CD4-positive, alpha-beta memory T cell (primary cell): ENCODE results near the gene SORCS2. TPM values are rescaled to one million over a fixed set of nuclear protein-coding genes. Genes with fewer than 3 reads are reported as not detected.

ENCODE experiments used
- CTCF ChIA-PET: fragments of 350-600 bp; sonication (Branson Sonifier 250); formaldehyde crosslinking; loops from one replicate; lab custom pipeline; 2021; ENCODE audit warnings: inconsistent platforms; ENCODE audit not compliant: partially characterized antibody; lab: Charles Lee
- POLR2A ChIA-PET: fragments of 350-600 bp; sonication (Branson Sonifier 250); formaldehyde crosslinking; loops from one replicate; lab custom pipeline; 2021; ENCODE audit not compliant: partially characterized antibody; lab: Charles Lee
- DNase-seq, 5 donors: peaks; one replicate each; pipeline versions ENCODE4 v3.0.0 to v3.0.0-alpha.2; 2020 to 2022; ENCODE audit warnings: mixed read lengths in 1 of 5
- H3K27ac ChIP-seq: one replicate; pipeline ENCODE4 v1.7.0; 2013; ENCODE audit warnings: low read depth, low read length
- H3K27me3 ChIP-seq: 2 replicates; pipeline ENCODE4 v1.7.0; 2013; ENCODE audit warnings: mild to moderate bottlenecking, low read length, moderate library complexity; ENCODE audit not compliant: insufficient read depth
- H3K36me3 ChIP-seq: 2 replicates; pipeline ENCODE4 v1.7.0; 2013; ENCODE audit warnings: mild to moderate bottlenecking, low read length, moderate library complexity; ENCODE audit not compliant: insufficient read depth
- H3K4me1 ChIP-seq: 2 replicates; pipeline ENCODE4 v1.7.0; 2013; ENCODE audit warnings: mild to moderate bottlenecking, low read length, moderate library complexity; ENCODE audit not compliant: insufficient read depth
- H3K4me3 ChIP-seq, 2 donors: one replicate each; pipeline ENCODE4 v1.7.0; 2013; ENCODE audit warnings: low read length in 2 of 2, mild to moderate bottlenecking in 1 of 2
- H3K9me3 ChIP-seq, 2 donors: one replicate each; pipeline ENCODE4 v1.7.0; 2013; ENCODE audit warnings: low read length in 2 of 2, control low read depth in 1 of 2; ENCODE audit not compliant: control insufficient read depth in 1 of 2
- H3K27ac Mint-ChIP-seq, 7 donors: one replicate each; pipeline ENCODE4 v1.8.0; 2020 to 2021; ENCODE audit warnings: mixed read lengths in 7 of 7, mild to moderate bottlenecking in 6 of 7, inconsistent platforms in 3 of 7, moderate library complexity in 3 of 7
- H3K27me3 Mint-ChIP-seq, 2 donors: one replicate each; pipeline ENCODE4 v1.8.0; 2020 to 2021; ENCODE audit warnings: mixed read lengths in 2 of 2
- H3K36me3 Mint-ChIP-seq, 2 donors: one replicate each; pipeline ENCODE4 v1.8.0; 2020 to 2021; ENCODE audit warnings: mixed read lengths in 2 of 2, inconsistent platforms in 1 of 2, mild to moderate bottlenecking in 1 of 2
- H3K4me1 Mint-ChIP-seq, 4 donors: one replicate each; pipeline ENCODE4 v1.8.0; 2020 to 2021; ENCODE audit warnings: mixed read lengths in 4 of 4, mild to moderate bottlenecking in 1 of 4
- H3K4me3 Mint-ChIP-seq, 8 donors: one replicate each; pipeline ENCODE4 v1.8.0; 2020 to 2021; ENCODE audit warnings: mixed read lengths in 8 of 8, mild to moderate bottlenecking in 7 of 8, moderate library complexity in 6 of 8, inconsistent platforms in 3 of 8
- H3K9me3 Mint-ChIP-seq, 8 donors: one replicate each; pipeline ENCODE4 v1.8.0; 2020 to 2021; ENCODE audit warnings: mixed read lengths in 8 of 8, mild to moderate bottlenecking in 5 of 8, inconsistent platforms in 3 of 8, moderate library complexity in 1 of 8
- intact Hi-C: fragments of 100-400 bp; cut with micrococcal nuclease; formaldehyde crosslinking; loops from one replicate; pipeline ENCODE4 v1.15.1; 2023
- polyA plus RNA-seq, 2 donors: library from polyadenylated mRNA; unstranded; fragments of 300-500 nt; fragmentation: Illumina TruSeq; gene quantifications; one replicate each; pipeline ENCODE4 v1.2.3, GENCODE V29; 2021
- total RNA-seq, 2 experiments: library from RNA; stranded (reverse); gene quantifications; one replicate each; pipeline ENCODE4 v1.2.3, GENCODE V29; 2021

Gene SORCS2
- total and polyA plus RNA-seq, 4 experiments from 2014 or later: not detected

- intact Hi-C loops: no loop called here
- Mint-ChIP-seq H3K4me1 (peaks cover 0 to 1% (median 0%) of the 10 kb centered on the region in 4 donors), H3K27ac (no peak overlapping the region), H3K27me3 (peaks cover 5 to 11% of the 10 kb centered on the region in 2 donors), H3K36me3 (no peaks in the 10 kb centered on the region), H3K4me3 (no peak overlapping the region), H3K9me3 (peaks cover 0 to 9% (median 3%) of the 10 kb centered on the region in 8 donors)
- H3K4me3 ChIP-seq: no peak overlapping the region
- no peak overlapping the region for H3K27ac ChIP-seq
- no peaks in the 10 kb centered on the region for H3K27me3 ChIP-seq
- no peaks in the 10 kb centered on the region for H3K4me1 ChIP-seq
- POLR2A ChIA-PET: no interaction called here
- CTCF ChIA-PET: no interaction called here
- no peaks in the 10 kb centered on the region for H3K9me3 ChIP-seq
- no peak for DNase-seq
- H3K36me3 ChIP-seq: no peaks in the 10 kb centered on the region
These were observed 133.2 kb downstream of the SORCS2 start for GRCh38 chr4:7325541-7325940.

- POLR2A ChIA-PET: no interaction called here
- H3K4me1 ChIP-seq: no peaks in the 10 kb centered on the region
- H3K36me3 Mint-ChIP-seq: no peaks in the 10 kb centered on the region
- peaks cover 0 to 1% (median 0%) of the 10 kb centered on the region in 4 donors for H3K4me1 Mint-ChIP-seq
- H3K27ac Mint-ChIP-seq: no peak overlapping the region
- CTCF ChIA-PET: no interaction called here
- no peak overlapping the region for H3K4me3 ChIP-seq
- H3K9me3 Mint-ChIP-seq: peaks cover 0 to 4% (median 0%) of the 10 kb centered on the region in 8 donors
- H3K9me3 ChIP-seq: no peaks in the 10 kb centered on the region
- H3K4me3 Mint-ChIP-seq: no peak overlapping the region
- H3K27me3 ChIP-seq: no peaks in the 10 kb centered on the region
- intact Hi-C loops: no loop called here
- H3K36me3 ChIP-seq: no peaks in the 10 kb centered on the region
- no peak for DNase-seq
- H3K27ac ChIP-seq: no peak overlapping the region
- peaks cover 5 to 11% of the 10 kb centered on the region in 2 donors for H3K27me3 Mint-ChIP-seq
These were observed 134.0 kb downstream of the SORCS2 start for GRCh38 chr4:7326306-7326692.

- no peaks in the 10 kb centered on the region for H3K9me3 ChIP-seq
- no peak overlapping the region for H3K27ac ChIP-seq
- intact Hi-C loops: no loop called here
- no peaks in the 10 kb centered on the region for H3K36me3 ChIP-seq
- no peaks in the 10 kb centered on the region for H3K27me3 ChIP-seq
- H3K4me3 ChIP-seq: no peak overlapping the region
- Mint-ChIP-seq H3K27me3 (peaks cover 5 to 11% of the 10 kb centered on the region in 2 donors), H3K4me3 (no peak overlapping the region), H3K9me3 (no peaks in the 10 kb centered on the region), H3K27ac (no peak overlapping the region), H3K4me1 (peaks cover 0 to 1% (median 0%) of the 10 kb centered on the region in 4 donors), H3K36me3 (no peaks in the 10 kb centered on the region)
- ChIA-PET CTCF (no interaction called here), POLR2A (no interaction called here)
- no peak for DNase-seq
- H3K4me1 ChIP-seq: no peaks in the 10 kb centered on the region
These were observed 134.5 kb downstream of the SORCS2 start for GRCh38 chr4:7326693-7327340.

- H3K4me1 ChIP-seq: no peaks in the 10 kb centered on the region
- no peak overlapping the region for H3K27ac ChIP-seq
- Mint-ChIP-seq H3K27ac (no peak overlapping the region), H3K9me3 (no peaks in the 10 kb centered on the region), H3K4me1 (peaks cover 0 to 1% (median 0%) of the 10 kb centered on the region in 4 donors), H3K36me3 (no peaks in the 10 kb centered on the region), H3K27me3 (peaks cover 5 to 11% of the 10 kb centered on the region in 2 donors), H3K4me3 (no peak overlapping the region)
- H3K4me3 ChIP-seq: no peak overlapping the region
- ChIA-PET CTCF (no interaction called here), POLR2A (no interaction called here)
- no peaks in the 10 kb centered on the region for H3K9me3 ChIP-seq
- DNase-seq: no peak
- no peaks in the 10 kb centered on the region for H3K27me3 ChIP-seq
- intact Hi-C loops: no loop called here
- H3K36me3 ChIP-seq: no peaks in the 10 kb centered on the region
These were observed 135.1 kb downstream of the SORCS2 start for GRCh38 chr4:7327341-7327885.

- intact Hi-C loops: no loop called here
- Histone ChIP-seq H3K27ac (no peak overlapping the region), H3K4me3 (no peak overlapping the region), H3K4me1 (no peaks in the 10 kb centered on the region), H3K36me3 (no peaks in the 10 kb centered on the region), H3K27me3 (no peaks in the 10 kb centered on the region), H3K9me3 (no peaks in the 10 kb centered on the region)
- Mint-ChIP-seq H3K9me3 (no peaks in the 10 kb centered on the region), H3K4me1 (peaks cover 0 to 1% (median 0%) of the 10 kb centered on the region in 4 donors), H3K4me3 (no peak overlapping the region), H3K27me3 (peaks cover 5 to 11% of the 10 kb centered on the region in 2 donors), H3K36me3 (no peaks in the 10 kb centered on the region), H3K27ac (no peak overlapping the region)
- CTCF ChIA-PET: no interaction called here
- DNase-seq: no peak
- POLR2A ChIA-PET: no interaction called here
These were observed 136.0 kb downstream of the SORCS2 start for GRCh38 chr4:7328162-7328912.

GRCh38 chr4:7328913-7329638, 136.7 kb downstream of the SORCS2 start:
- CTCF ChIA-PET: no interaction called here

GRCh38 chr4:7330031-7330596, 137.8 kb downstream of the SORCS2 start:
- H3K4me3 Mint-ChIP-seq: no peak overlapping the region
- Histone ChIP-seq H3K36me3 (no peaks in the 10 kb centered on the region), H3K4me3 (no peak overlapping the region), H3K27ac (no peak overlapping the region), H3K9me3 (no peaks in the 10 kb centered on the region), H3K4me1 (no peaks in the 10 kb centered on the region), H3K27me3 (no peaks in the 10 kb centered on the region)
- H3K4me1 Mint-ChIP-seq: no peaks in the 10 kb centered on the region
- POLR2A ChIA-PET: no interaction called here
- H3K9me3 Mint-ChIP-seq: no peaks in the 10 kb centered on the region
- no peak for DNase-seq
- H3K36me3 Mint-ChIP-seq: no peaks in the 10 kb centered on the region
- no peak overlapping the region for H3K27ac Mint-ChIP-seq
- intact Hi-C loops: no loop called here
- CTCF ChIA-PET: no interaction called here
- peaks cover 5 to 10% of the 10 kb centered on the region in 2 donors for H3K27me3 Mint-ChIP-seq

More at GRCh38 chr4:7328913-7329638, 136.7 kb downstream of the SORCS2 start:
- DNase-seq: no peak
- no peak overlapping the region for H3K4me3 ChIP-seq
- no peaks in the 10 kb centered on the region for H3K9me3 ChIP-seq
- H3K36me3 ChIP-seq: no peaks in the 10 kb centered on the region
- no peaks in the 10 kb centered on the region for H3K36me3 Mint-ChIP-seq
- POLR2A ChIA-PET: no interaction called here
- no peaks in the 10 kb centered on the region for H3K27me3 ChIP-seq
- H3K27me3 Mint-ChIP-seq: peaks cover 5 to 8% of the 10 kb centered on the region in 2 donors
- H3K27ac ChIP-seq: no peak overlapping the region
- H3K4me1 ChIP-seq: no peaks in the 10 kb centered on the region
- no peak overlapping the region for H3K4me3 Mint-ChIP-seq
- no peaks in the 10 kb centered on the region for H3K9me3 Mint-ChIP-seq
- H3K4me1 Mint-ChIP-seq: peaks cover 0 to 1% (median 0%) of the 10 kb centered on the region in 4 donors
- intact Hi-C loops: no loop called here
- no peak overlapping the region for H3K27ac Mint-ChIP-seq
